H54 (cell line): ENCODE data around the gene NUMB.

ENCODE experiments used
- DNase-seq: peaks from one replicate; pipeline ENCODE4 v3.0.0; 2011; ENCODE audit warnings: low spot score, mixed read lengths; ENCODE audit not compliant: insufficient read length
- FAIRE-seq: peaks from 3 replicates; lab custom pipeline; 2011; peaks lifted over from hg19 to GRCh38; lab: Jason Lieb, UNC
- POLR2A ChIP-seq: IDR thresholded peaks from 2 replicates; pipeline ENCODE4 v1.6.1; 2011; ENCODE audit warnings: low read depth, mild to moderate bottlenecking, low read length

NUMB gene

DNA sequence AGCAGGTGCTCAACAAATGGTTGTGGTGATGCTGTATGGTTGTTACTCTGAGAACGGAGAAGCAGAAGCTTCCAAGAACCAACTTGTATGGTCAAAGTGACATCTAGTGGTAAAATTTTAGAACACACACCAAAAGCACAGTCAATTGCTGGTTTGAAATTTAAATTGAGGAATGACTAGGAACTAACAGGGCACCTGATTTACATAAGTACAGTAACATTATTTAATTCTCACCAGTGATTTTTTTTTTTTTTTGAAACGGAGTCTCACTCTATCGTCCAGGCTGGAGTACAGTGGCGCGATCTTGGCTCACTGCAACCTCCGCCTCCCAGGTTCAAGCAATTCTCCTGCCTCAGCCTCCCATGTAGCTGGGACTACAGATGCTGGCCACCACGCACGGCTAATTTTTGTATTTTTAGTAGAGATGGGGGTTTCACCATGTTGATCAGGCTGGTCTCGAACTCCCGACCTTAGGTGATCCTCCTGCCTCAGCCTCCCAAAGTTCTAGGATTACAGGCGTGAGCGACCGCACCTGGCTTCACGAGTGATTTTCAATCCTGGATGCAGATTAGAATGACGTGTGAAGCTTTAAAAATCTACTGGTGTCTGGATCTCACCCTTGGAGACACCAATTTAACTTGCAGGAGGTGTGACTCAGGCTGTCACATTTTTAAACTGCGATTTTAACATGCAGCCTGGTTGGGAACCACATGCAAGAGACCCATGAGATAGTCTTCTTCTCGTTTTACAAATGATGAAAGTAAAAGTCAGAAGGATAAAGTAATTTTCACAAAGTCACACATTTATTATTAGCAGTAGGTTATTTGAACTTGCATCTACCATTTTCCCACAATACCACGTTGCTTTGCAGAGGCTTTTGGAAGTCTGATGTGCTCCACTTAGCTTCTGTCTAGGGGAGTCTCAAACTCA, 14.1 kb upstream of the NUMB start:
- DNase-seq, result peak; percentile 64
- TF ChIP-seq POLR2A, result no peak
- peak; percentile 88 for FAIRE-seq

DNA sequence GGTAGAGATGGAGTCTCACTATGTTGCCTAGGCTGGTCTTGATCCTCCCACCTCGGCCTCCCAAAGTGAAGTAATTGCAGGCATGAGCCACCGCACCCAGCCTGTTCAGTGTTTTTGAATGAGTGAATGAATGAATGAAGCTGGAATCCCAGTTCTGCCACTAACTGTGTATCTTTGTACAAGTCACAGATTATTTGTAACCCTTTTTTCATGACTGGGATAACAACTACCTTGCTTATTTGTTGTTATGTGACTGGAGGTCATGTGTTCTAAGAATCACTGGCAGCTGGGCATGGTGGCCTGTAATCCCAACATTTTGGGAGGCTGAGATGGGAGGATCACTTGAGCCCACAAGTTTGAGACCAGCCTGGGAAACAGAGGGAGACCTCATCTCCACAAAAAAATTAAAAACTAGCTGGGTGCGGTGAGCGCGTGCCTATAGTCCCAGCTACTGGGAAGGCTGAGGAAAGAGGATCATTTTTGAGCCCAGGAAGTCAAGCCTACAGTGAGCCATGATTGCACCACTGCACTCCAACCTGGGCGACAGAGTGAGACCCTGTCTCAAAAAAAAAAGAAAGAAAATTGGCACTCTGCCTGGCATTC, 13.3 kb upstream of the NUMB start:
- DNase-seq (no peak), FAIRE-seq (no peak)
- TF ChIP-seq POLR2A, result no peak

DNA sequence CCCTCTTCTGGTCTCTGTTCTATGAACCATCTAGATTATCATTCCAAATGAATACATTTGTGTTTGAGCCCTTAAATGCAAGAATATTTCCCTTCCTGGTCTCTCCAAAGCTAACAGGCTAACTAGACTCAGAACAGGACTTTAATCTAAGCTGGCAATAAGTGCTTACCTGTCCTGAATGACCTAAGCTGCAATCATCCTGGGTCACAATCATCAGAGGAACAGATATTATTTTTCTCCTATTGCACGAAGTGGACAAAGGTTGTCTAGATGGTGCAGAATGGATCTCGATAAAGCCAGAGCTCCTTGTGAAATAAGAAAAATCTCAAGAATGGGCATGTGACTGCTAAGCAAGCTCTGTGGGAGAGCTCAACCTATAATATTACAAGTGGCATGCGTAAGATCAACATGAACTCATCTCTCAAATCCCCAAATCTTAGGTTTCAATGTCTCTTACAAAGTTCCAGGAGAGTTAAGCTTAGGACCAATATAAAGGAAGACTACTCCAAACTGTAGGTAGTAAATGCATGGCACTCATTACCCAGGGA, 10.6 kb upstream of the NUMB start:
- no peak for FAIRE-seq
- DNase-seq, result no peak
- no peak for TF ChIP-seq POLR2A

DNA sequence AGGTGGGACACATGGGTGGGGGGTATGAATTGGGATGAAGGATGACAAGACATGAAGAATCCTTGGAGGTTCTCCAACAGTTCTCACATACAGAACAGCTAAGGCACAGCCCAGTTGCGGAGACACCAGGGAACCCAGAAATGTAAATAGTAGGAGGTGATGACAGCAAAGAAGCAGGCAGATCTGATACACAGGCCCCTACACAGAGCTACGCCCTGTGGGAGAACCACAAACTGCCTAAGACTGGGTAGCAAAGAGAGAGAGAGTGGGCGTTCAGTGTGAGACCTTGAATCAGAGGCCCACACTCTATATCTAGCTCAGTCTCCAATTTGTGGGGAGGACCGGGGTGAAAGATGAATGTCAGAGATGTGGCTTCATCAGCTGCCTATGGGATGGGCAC, 9.5 kb upstream of the NUMB start:
- no peak for FAIRE-seq
- TF ChIP-seq POLR2A, result no peak
- no peak for DNase-seq

DNA sequence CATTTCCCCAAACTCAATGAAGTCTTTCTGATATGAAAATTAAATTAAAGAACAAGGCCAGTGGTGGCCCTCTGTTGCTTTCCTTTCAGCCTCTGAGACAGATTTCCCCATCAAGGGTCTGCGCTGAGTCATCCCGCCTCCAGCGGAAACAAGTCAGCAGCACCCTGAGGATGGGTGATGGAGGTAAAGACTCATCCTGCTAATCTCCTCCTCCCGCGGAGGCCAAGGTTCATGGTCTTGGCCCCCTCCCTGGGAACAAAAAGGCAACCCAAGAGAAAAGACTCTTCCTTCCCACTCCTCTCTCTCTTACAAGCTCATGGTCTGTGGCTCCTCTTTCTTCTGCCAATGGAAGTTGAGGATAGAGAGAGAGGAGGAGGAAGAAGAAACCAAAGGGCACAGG, 9.0 kb upstream of the NUMB start:
- FAIRE-seq (no peak), DNase-seq (no peak)
- TF ChIP-seq POLR2A, result no peak

DNA sequence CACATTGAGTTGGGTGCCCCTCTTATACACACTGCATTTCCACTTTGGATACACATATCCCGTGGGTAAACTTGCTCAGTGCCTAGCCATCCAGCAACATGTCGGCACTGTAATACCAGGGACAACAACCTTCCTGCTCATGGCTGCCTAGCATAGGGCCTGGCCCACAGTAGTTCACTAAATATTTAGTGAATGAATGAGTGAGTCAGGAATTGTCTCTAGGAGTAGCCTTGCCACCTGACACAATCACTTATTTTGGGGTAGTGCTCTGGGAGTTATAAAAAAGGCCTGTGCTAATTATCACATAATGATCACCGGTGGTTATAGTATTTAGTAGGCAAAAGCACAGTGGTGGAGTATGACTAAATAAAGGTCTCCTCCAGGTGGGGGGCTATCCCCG, 8.5 kb upstream of the NUMB start:
- DNase-seq (no peak), FAIRE-seq (no peak)
- no peak for TF ChIP-seq POLR2A

DNA sequence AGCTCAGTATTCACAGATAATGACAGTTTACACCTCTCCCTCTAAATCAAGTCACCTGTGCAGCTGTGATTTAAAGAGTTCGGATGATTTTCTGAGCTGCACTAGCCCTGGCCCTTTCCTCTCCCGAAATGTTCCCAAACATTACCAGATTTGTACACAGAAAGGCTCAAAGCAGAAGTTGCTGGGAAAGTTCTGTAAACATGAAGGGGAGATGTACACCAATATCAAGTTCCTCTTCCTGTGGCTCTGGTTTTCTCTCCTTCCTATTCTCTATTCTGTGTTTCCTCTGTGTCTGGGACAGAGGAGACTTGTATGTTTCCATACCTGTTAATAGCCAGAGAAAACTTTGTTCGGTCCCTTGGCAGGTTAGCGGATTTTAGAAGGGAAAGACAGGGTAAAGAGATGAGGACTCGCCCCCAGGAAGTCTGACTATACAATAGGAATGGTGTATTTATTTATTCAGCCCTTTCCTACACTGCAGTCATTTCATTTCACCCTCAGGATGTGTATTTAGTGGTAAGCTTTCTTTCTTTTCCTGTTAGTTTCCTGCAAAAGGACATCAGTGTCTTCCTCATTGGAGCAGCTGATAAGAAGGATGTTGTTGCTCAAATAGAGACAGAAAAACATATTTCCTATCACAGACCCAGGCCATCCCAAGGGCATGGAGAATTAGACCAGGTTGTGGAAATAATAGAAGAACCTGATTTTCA, 7.6 kb upstream of the NUMB start:
- DNase-seq (no peak), FAIRE-seq (no peak)
- no peak for TF ChIP-seq POLR2A

DNA sequence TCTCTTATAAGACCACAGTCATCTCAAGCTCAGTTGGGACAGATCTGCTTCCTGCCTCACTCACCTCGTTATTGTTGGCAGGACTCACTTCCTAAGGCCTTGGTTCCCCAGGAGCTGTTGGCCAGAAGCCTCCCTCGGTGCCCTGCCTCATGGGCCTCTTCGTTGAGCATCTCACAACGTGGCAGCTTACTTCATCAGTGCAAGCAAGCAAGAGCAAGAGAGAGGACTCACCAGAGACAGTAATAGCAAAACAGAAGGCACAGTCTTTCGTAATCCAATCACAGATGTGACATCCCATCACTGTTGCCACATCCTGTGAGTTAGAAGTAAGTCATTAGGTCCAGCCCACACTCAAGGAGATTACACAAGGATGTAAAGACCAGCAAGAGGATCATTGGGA, 5.1 kb upstream of the NUMB start:
- DNase-seq (peak; percentile 46), FAIRE-seq (peak; percentile 89)
- no peak for TF ChIP-seq POLR2A

DNA sequence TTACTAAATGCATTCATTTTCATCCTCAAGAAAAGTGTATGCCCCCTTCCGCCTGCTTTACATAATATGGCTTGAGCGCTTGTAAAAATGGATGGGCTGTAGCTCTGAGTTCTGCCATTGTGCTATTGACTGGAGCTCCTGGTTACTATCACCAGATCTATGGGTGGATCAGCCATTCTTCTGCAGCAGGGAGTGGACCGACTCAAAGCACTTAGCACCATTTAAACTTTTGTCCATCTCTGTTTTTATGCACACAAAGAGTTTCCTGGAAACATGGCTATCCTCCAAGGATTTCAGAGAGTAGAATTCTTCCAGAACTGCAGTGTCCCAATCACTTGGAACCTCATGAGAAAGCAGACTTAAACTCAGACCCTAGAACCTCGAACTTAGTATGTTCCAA, 4.5 kb upstream of the NUMB start:
- TF ChIP-seq POLR2A, result no peak
- no peak for DNase-seq
- FAIRE-seq, result no peak

DNA sequence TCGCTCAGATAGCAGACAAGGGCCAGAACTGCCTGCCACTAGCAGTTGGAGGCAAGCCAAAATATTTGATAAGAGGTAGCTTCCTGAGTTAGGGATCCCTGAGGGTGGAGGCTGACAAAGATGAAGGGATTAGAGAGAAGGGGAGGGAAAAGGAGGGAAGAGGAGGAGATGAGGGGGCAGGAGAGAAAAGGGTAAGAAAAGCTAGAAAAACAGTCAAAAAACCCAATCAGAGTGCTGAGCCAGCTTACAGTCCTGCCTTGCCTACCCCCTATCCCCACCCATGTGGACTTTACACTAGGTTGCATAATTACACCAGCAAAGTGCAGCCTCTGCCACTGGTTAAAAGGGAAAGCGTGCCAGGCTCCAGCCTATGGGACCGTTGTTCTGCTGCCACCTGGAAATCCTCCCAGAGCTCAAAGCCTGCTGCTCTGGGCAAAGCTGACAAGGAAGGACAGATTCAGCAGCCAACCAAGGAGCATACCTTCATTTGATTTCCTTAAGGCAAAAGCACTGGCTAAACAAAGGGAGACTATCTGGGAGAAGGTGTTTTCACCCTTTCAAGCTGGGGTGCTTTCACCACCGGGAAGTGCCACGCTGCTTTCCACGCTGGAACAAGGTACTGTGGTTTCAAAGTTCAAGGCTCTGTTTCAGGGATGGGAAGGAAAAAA, 3.8 kb upstream of the NUMB start:
- DNase-seq (no peak), FAIRE-seq (no peak)
- TF ChIP-seq POLR2A, result no peak

DNA sequence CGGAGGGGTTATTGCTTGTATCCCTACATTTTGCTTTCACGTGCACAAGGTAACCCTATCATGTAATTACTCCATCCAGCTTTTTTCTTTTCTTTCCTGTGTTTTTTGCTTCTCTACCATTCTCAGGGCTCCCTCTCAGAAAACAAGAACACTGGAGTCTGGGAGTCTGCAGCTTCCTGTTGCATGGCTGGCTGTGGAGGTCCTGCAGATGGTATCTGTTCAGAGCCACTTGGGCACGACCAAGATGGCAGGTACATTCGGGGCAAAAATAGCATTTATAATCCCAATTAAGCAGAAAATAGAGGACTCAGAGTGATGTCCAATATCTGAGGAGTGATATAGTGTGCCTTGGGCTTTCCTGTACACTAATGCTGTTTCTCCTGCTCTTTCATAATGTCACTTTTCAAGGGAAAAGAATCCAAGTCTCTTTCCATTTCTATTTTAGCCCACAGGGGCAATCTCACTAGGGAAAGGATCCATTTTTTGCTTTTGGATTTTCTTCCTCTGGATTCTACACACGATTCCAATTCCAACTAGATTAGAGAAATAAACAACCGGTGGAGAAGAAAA, 3.2 kb upstream of the NUMB start:
- FAIRE-seq (no peak), DNase-seq (no peak)
- no peak for TF ChIP-seq POLR2A

DNA sequence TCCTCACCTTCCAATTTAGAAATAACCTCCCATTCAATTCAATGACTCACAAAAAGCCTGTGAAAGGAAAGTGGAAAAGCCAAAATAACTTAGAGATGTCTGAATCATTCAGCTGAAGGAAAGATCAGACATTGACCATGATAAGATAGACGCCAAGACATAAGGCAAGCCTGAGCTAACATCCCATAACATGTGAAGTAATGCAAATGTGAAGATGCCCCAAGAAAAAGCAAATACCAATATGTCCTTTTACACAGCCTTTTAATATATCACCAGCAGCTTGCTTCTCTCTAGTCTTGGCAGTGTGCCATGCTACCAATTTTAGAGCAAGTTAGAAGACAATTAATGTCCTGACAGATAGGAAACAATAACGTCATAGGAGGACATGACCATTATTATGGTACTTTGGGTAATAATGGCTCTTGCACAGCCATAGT, 2.4 kb upstream of the NUMB start:
- no peak for DNase-seq
- TF ChIP-seq POLR2A, result no peak
- peak; percentile 58 for FAIRE-seq

DNA sequence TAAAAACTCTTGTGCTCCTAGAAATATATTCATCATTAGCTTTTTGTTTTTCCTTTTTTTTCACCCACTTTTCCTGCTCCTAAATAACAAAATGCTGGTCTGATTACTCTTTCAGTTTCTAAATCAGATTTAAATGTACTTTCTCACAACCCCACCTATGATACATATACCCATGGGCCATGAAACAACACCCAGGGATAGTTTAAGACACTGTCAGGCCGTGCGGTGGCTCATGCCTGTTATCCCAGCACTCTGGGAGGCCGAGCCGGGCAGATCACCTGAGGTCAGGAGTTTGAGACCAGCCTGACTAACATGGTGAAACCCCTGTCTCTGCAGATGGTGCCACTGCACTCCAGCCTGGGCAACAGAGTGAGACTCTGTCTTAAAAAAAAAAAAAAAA, 1.6 kb upstream of the NUMB start:
- no peak for TF ChIP-seq POLR2A
- FAIRE-seq (no peak), DNase-seq (no peak)
